ENCODE results near the gene FBXO47. TPM values are rescaled to one million over a fixed set of nuclear protein-coding genes. Genes with fewer than 3 reads are reported as not detected.
A peak's percentile ranks its signal among the peaks of the same experiment; 100 is the strongest.

The FBXO47 gene
- total and polyA plus RNA-seq, 2 of the 4 experiments (the other 2 are of a cell fraction) = under 0.01 TPM; not detected in 1

DNA sequence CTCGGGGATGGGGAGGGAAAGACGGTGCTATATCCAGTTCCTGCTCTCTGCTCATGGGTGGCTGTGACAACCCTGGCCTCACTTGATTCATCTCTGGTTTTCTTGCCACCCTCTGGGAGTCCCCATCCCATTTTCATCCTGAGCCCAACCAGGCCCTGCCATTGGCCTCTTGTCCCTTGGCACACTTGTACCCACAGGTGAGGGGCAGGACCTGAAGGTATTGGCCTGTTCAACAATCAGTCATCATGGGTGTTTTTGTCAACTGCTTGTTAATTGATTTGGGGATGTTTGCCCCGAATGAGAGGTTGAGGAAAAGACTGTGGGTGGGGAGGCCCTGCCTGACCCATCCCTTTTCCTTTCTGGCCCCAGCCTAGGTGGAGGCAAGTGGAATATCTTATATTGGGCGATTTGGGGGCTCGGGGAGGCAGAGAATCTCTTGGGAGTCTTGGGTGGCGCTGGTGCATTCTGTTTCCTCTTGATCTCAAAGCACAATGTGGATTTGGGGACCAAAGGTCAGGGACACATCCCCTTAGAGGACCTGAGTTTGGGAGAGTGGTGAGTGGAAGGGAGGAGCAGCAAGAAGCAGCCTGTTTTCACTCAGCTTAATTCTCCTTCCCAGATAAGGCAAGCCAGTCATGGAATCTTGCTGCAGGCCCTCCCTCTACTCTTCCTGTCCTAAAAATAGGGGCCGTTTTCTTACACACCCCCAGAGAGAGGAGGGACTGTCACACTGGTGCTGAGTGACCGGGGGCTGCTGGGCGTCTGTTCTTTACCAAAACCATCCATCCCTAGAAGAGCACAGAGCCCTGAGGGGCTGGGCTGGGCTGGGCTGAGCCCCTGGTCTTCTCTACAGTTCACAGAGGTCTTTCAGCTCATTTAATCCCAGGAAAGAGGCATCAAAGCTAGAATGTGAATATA is 46.6 kb downstream of the FBXO47 start:
- Histone ChIP-seq H2AK9ac (replicated peaks; ENCODE audit: low read depth, low read length, poor library complexity) (no peak overlapping the region), H3K18ac (ENCODE audit: low read depth, low read length) (no peak overlapping the region), H3K9me3 (ENCODE audit: control insufficient read depth, insufficient read depth, low read length) (no peaks in the 10 kb centered on the region), H3K27ac (ENCODE audit: insufficient read depth, low read length) (0 out of 2 replicates have a peak overlapping the region, but pooled peaks have one; percentile 14), H2BK15ac (ENCODE audit: low read depth, low read length) (no peak overlapping the region), H3K23ac (ENCODE audit: low read depth, low read length) (no peak overlapping the region), H3K4me2 (ENCODE audit: low read depth, low read length) (no peak overlapping the region), H4K91ac (ENCODE audit: insufficient read depth, low read depth, low read length) (no peak overlapping the region), H4K20me1 (ENCODE audit: insufficient read depth, low read length) (peaks cover 39% of the 10 kb centered on the region), H4K8ac (ENCODE audit: low read depth in 2 of 2, low read length in 2 of 2) (no peak overlapping the region), H3K27me3 (ENCODE audit: control insufficient read depth, insufficient read depth, low read length) (no peaks in the 10 kb centered on the region), H4K5ac (ENCODE audit: low read depth, low read length) (no peak overlapping the region), H3K4me1 (ENCODE audit: control insufficient read depth, insufficient read depth, low read length) (peaks cover 15% of the 10 kb centered on the region; the same call in 1 of the 2 replicates), H2BK120ac (ENCODE audit: low read depth, low read length) (no peak overlapping the region), H2AK5ac (ENCODE audit: low read depth, low read length) (no peak overlapping the region), H3K79me1 (ENCODE audit: low read depth in 1 of 2, low read length in 2 of 2) (peaks cover 20 to 68% of the 10 kb centered on the region in 2 experiments; a peak in 3 of 4 replicates), H3K9me1 (ENCODE audit: insufficient read depth, low read length) (peaks cover 9% of the 10 kb centered on the region; the same call in 1 of the 2 replicates), H3K14ac (replicated peaks; ENCODE audit: low read depth, low read length) (0 out of 2 replicates have a peak overlapping the region, but pooled peaks have one; percentile 19), H3K36me3 (ENCODE audit: control insufficient read depth, insufficient read depth, low read length) (peaks cover 51% of the 10 kb centered on the region), H2AFZ (replicated peaks; ENCODE audit: low read length, poor library complexity) (no peak overlapping the region), H2BK5ac (ENCODE audit: low read depth, low read length, poor library complexity, severe bottlenecking) (peak overlapping the region; percentile 11), H2BK20ac (ENCODE audit: low read depth, low read length) (no peak overlapping the region), H3K4ac (ENCODE audit: low read depth, low read length) (no peak overlapping the region), H3K56ac (ENCODE audit: extremely low read depth, insufficient read depth, low read length) (no peak overlapping the region), H3K9ac (ENCODE audit: low read depth, low read length) (no peak overlapping the region), H3K4me3 (ENCODE audit: insufficient read depth, low read depth, low read length) (no peak overlapping the region)
- in situ Hi-C loops (cut with MboI; ENCODE audit: low sequenced_read_pairs) (no loop called here), intact Hi-C loops (cut with micrococcal nuclease) (no loop called here), dilution Hi-C loops (cut with HindIII; ENCODE audit: low sequenced_read_pairs, unreplicated experiment) (no loop called here)
- ChIA-PET CTCF (no interaction called here), POLR2A (ENCODE audit: unreplicated experiment) (no interaction called here)
- no peak for DNase-seq
- TF ChIP-seq, protein P1, sequence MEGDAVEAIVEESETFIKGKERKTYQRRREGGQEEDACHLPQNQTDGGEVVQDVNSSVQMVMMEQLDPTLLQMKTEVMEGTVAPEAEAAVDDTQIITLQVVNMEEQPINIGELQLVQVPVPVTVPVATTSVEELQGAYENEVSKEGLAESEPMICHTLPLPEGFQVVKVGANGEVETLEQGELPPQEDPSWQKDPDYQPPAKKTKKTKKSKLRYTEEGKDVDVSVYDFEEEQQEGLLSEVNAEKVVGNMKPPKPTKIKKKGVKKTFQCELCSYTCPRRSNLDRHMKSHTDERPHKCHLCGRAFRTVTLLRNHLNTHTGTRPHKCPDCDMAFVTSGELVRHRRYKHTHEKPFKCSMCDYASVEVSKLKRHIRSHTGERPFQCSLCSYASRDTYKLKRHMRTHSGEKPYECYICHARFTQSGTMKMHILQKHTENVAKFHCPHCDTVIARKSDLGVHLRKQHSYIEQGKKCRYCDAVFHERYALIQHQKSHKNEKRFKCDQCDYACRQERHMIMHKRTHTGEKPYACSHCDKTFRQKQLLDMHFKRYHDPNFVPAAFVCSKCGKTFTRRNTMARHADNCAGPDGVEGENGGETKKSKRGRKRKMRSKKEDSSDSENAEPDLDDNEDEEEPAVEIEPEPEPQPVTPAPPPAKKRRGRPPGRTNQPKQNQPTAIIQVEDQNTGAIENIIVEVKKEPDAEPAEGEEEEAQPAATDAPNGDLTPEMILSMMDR (conservative IDR thresholded peaks at IDR 0.05; ENCODE audit: low read depth, low read length) = no peak
- no peak for TF ChIP-seq CEBPB (IDR thresholded peaks at IDR 0.05; ENCODE audit: low read depth, low read length)
- no peak for TF ChIP-seq SMC3 (IDR thresholded peaks at IDR 0.05; ENCODE audit: low read depth, low read length)
- TF ChIP-seq, protein P2, sequence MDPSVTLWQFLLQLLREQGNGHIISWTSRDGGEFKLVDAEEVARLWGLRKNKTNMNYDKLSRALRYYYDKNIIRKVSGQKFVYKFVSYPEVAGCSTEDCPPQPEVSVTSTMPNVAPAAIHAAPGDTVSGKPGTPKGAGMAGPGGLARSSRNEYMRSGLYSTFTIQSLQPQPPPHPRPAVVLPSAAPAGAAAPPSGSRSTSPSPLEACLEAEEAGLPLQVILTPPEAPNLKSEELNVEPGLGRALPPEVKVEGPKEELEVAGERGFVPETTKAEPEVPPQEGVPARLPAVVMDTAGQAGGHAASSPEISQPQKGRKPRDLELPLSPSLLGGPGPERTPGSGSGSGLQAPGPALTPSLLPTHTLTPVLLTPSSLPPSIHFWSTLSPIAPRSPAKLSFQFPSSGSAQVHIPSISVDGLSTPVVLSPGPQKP (IDR thresholded peaks at IDR 0.05; ENCODE audit: borderline replicate concordance, low read depth, low read length) = no peak
- TF ChIP-seq RCOR1 (IDR thresholded peaks at IDR 0.05; ENCODE audit: insufficient replicate concordance, low read length) = no peak
- no peak for TF ChIP-seq BHLHE40 (IDR thresholded peaks at IDR 0.05; ENCODE audit: low read depth, low read length)
- TF ChIP-seq RAD21 (IDR thresholded peaks at IDR 0.05; ENCODE audit: low read length) = no peak
- TF ChIP-seq NFE2L2 (IDR thresholded peaks at IDR 0.05; ENCODE audit: low read depth, low read length) = no peak
- no peak for TF ChIP-seq FOS (IDR thresholded peaks at IDR 0.05; ENCODE audit: low read depth, low read length)
- no peak for TF ChIP-seq MXI1 (IDR thresholded peaks at IDR 0.05; ENCODE audit: borderline replicate concordance, low read depth, low read length)
- TF ChIP-seq MAZ (IDR thresholded peaks at IDR 0.05; ENCODE audit: borderline replicate concordance, low read depth, low read length) = no peak
- no peak for TF ChIP-seq POLR2A (IDR thresholded peaks at IDR 0.05; ENCODE audit: low read depth, low read length)
- TF ChIP-seq MAFK (IDR thresholded peaks at IDR 0.05; ENCODE audit: low read depth, low read length) = no peak
- TF ChIP-seq, protein P3, sequence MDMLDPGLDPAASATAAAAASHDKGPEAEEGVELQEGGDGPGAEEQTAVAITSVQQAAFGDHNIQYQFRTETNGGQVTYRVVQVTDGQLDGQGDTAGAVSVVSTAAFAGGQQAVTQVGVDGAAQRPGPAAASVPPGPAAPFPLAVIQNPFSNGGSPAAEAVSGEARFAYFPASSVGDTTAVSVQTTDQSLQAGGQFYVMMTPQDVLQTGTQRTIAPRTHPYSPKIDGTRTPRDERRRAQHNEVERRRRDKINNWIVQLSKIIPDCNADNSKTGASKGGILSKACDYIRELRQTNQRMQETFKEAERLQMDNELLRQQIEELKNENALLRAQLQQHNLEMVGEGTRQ (IDR thresholded peaks at IDR 0.05; ENCODE audit: low read depth, low read length) = no peak
- no peak for ATAC-seq (ENCODE audit: low read depth)
- WGBS, 2 experiments (ENCODE audit: extremely low coverage in 2 of 2, insufficient read length in 1 of 2) = 50% methylated on average over 2 of the region's 9 CpGs; no CpG with 5 or more reads in 1 of the 2 experiments
- TSS peak; percentile 70 for BruUV-seq (replicated peaks)
